SU-DHL-6 (cell line): ENCODE data around the gene HS2ST1.

ENCODE experiments used
- H2AFZ ChIP-seq: fragments of 200-600 bp; sonication (generic); 2 replicates; pipeline ENCODE4 v1.6.1; 2014; ENCODE audit warnings: low read depth, mild to moderate bottlenecking, moderate library complexity, mixed read lengths, antibody characterized with exemption, low read length; ENCODE audit not compliant: severe bottlenecking
- H3F3A ChIP-seq: fragments of 200-600 bp; shearing (Covaris generic); 2 replicates; pipeline ENCODE4 v1.6.0; 2016; ENCODE audit warnings: antibody characterized with exemption, mild to moderate bottlenecking; ENCODE audit not compliant: insufficient read depth
- H3K27ac ChIP-seq: fragments of 200-600 bp; sonication (generic); 2 replicates; pipeline ENCODE4 v1.5.1; 2016; ENCODE audit warnings: low read depth, mild to moderate bottlenecking, low read length, moderate library complexity, mixed read lengths
- H3K27me3 ChIP-seq: fragments of 200-600 bp; sonication (generic), shearing (Covaris generic); 2 replicates; pipeline ENCODE4 v1.6.0; 2014; ENCODE audit warnings: mild to moderate bottlenecking, low read length
- H3K36me3 ChIP-seq: fragments of 200-600 bp; sonication (generic); 2 replicates; pipeline ENCODE4 v1.6.1; 2014; ENCODE audit warnings: mild to moderate bottlenecking, low read length, mixed read lengths
- H3K4me2 ChIP-seq: fragments of 300-600, 200-600 bp; shearing (Covaris generic), sonication (generic); 2 replicates; pipeline ENCODE4 v1.6.0; 2014; ENCODE audit warnings: low read length, low read depth, mild to moderate bottlenecking; ENCODE audit not compliant: poor library complexity, severe bottlenecking
- H3K4me3 ChIP-seq: fragments of 200-600 bp; sonication (generic); 2 replicates; pipeline ENCODE4 v1.5.1; 2014; ENCODE audit warnings: antibody characterized with exemption, low read length, mild to moderate bottlenecking, mixed read lengths; ENCODE audit not compliant: insufficient read depth, poor library complexity, severe bottlenecking
- H3K79me2 ChIP-seq: fragments of 200-600 bp; sonication (generic); 2 replicates; pipeline ENCODE4 v1.6.1; 2014; ENCODE audit warnings: mild to moderate bottlenecking, low read length, moderate library complexity; ENCODE audit not compliant: insufficient read depth
- H3K9ac ChIP-seq: fragments of 200-600 bp; sonication (generic); 2 replicates; pipeline ENCODE4 v1.7.0; 2014; ENCODE audit warnings: mild to moderate bottlenecking, low read length
- H3K9me2 ChIP-seq: fragments of 200-600 bp; sonication (generic); replicated peaks from 2 replicates; pipeline ENCODE4 v1.6.1; 2014; ENCODE audit warnings: low read length; ENCODE audit not compliant: insufficient read depth
- H3K9me3 ChIP-seq: fragments of 200-600 bp; sonication (generic); 2 replicates; pipeline ENCODE4 v1.6.1; 2014; ENCODE audit warnings: low read length, mixed read lengths; ENCODE audit not compliant: insufficient read depth
- H4K20me1 ChIP-seq: fragments of 200-600 bp; sonication (generic); 2 replicates; pipeline ENCODE4 v1.6.1; 2014; ENCODE audit warnings: low read depth, mild to moderate bottlenecking, antibody characterized with exemption, low read length, moderate library complexity, mixed read lengths
- CTCF ChIP-seq: fragments of 200-600 bp; sonication (generic); IDR thresholded peaks from one replicate; pipeline ENCODE4 v1.5.1; 2017; ENCODE audit warnings: antibody characterized with exemption, mild to moderate bottlenecking, low read length, moderate library complexity; ENCODE audit not compliant: insufficient read depth, poor library complexity, severe bottlenecking
- EZH2phosphoT487 ChIP-seq: fragments of 200-600 bp; sonication (generic), shearing (Covaris generic); conservative IDR thresholded peaks from 2 replicates; pipeline ENCODE4 v1.6.1; 2018; ENCODE audit warnings: mild to moderate bottlenecking, antibody characterized with exemption, low read length, moderate library complexity, mixed read lengths

HS2ST1 gene

GRCh38 chr1:86928819-86929218 is 14.4 kb downstream of the HS2ST1 start:
- Histone ChIP-seq H2AFZ (no peak overlapping the region), H3F3A (peaks cover 76% of the 10 kb centered on the region), H3K27ac (peak overlapping the region; percentile 65; the same call in 1 of the 2 replicates), H3K9me2 (no peaks in the 10 kb centered on the region), H3K4me2 (peak overlapping the region; percentile 91), H3K9ac (no peak overlapping the region), H4K20me1 (peaks cover 44% of the 10 kb centered on the region), H3K27me3 (no peaks in the 10 kb centered on the region), H3K9me3 (peaks cover 10% of the 10 kb centered on the region; the same call in 1 of the 2 replicates), H3K36me3 (0 out of 2 replicates have a peak, but pooled peaks cover 3% of the 10 kb centered on the region), H3K79me2 (peaks cover 100% of the 10 kb centered on the region), H3K4me3 (no peak overlapping the region)
- TF ChIP-seq EZH2phosphoT487 (no peak), CTCF (no peak)

GRCh38 chr1:86933051-86933450 is 18.6 kb downstream of the HS2ST1 start:
- Histone ChIP-seq H3K27ac (peak overlapping the region; percentile 65), H3K4me2 (peak overlapping the region; percentile 91), H3K4me3 (peak overlapping the region; percentile 14)

GRCh38 chr1:86933562-86934377 is 19.3 kb downstream of the HS2ST1 start:
- H3K4me2 ChIP-seq, result peak overlapping the region; percentile 91
- peaks cover 49% of the 10 kb centered on the region for H3F3A ChIP-seq
- H3K27me3 ChIP-seq, result no peaks in the 10 kb centered on the region
- H3K79me2 ChIP-seq, result peaks cover 100% of the 10 kb centered on the region
- peak overlapping the region; percentile 34 for H3K9ac ChIP-seq
- TF ChIP-seq EZH2phosphoT487, result no peak
- no peak for TF ChIP-seq CTCF
- peak overlapping the region; percentile 7 for H3K4me3 ChIP-seq
- no peaks in the 10 kb centered on the region for H3K9me3 ChIP-seq
- no peak overlapping the region for H2AFZ ChIP-seq
- 0 out of 2 replicates have a peak, but pooled peaks cover 2% of the 10 kb centered on the region for H3K36me3 ChIP-seq
- H4K20me1 ChIP-seq, result peaks cover 18% of the 10 kb centered on the region
- H3K9me2 ChIP-seq, result no peaks in the 10 kb centered on the region
- peak overlapping the region; percentile 65 for H3K27ac ChIP-seq

More at GRCh38 chr1:86933051-86933450, 18.6 kb downstream of the HS2ST1 start:
- Histone ChIP-seq H3K9me2 (no peaks in the 10 kb centered on the region), H2AFZ (no peak overlapping the region), H3K27me3 (no peaks in the 10 kb centered on the region), H3K36me3 (0 out of 2 replicates have a peak, but pooled peaks cover 2% of the 10 kb centered on the region), H3F3A (peaks cover 56% of the 10 kb centered on the region), H3K9ac (peak overlapping the region; percentile 34), H3K79me2 (peaks cover 100% of the 10 kb centered on the region), H3K9me3 (no peaks in the 10 kb centered on the region), H4K20me1 (peaks cover 25% of the 10 kb centered on the region)
- TF ChIP-seq EZH2phosphoT487 (no peak), CTCF (no peak)
